ENCODE data around the gene OR8U1.
"Not testable (repeated sequence)": the region's sequence is repeated elsewhere in the genome, so short reads cannot be mapped to it uniquely, and the experiment has no call there.

OR8U1 gene

GRCh38 chr11:56375324-56375723, at the start of gene OR8U1:
TSS of gene OR8U1 (plus strand) at chr11:56375624. CDS start at chr11:56375624, 0 bp downstream.
- in situ Hi-C loops (cut with MboI; ENCODE audit: low sequenced_read_pairs) = no loop called here

- in situ Hi-C loops (cut with MboI; ENCODE audit: low sequenced_read_pairs) = no loop called here
These were observed 43.4 kb upstream of the OR8U1 start for GRCh38 chr11:56331861-56332491.

- in situ Hi-C loops (cut with MboI; ENCODE audit: low sequenced_read_pairs) = no loop called here
These were observed 42.3 kb upstream of the OR8U1 start for GRCh38 chr11:56333156-56333555.

- in situ Hi-C loops (cut with MboI; ENCODE audit: low sequenced_read_pairs) = no loop called here
These were observed 35.1 kb upstream of the OR8U1 start for GRCh38 chr11:56340289-56340688.

DNA sequence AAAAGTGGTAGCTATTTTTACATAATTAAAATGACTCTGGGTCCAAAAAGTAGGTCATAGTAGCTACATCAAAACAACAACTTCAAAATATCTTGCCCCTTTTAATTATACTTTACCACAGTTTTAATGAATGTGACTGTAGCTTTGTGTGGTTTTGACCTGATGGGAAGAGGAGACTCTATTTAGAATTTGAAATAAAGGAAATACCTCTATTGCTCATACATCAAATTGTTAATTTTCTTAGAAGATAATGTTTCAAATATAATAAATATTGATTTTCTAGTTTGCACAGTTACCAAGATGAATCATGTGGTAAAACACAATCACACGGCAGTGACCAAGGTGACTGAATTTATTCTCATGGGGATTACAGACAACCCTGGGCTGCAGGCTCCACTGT, 29.7 kb upstream of the OR8U1 start, which contains the start of gene OR8K1:
TSS of gene OR8K1 (plus strand) at position 301 of the 400 bp plus-strand sequence. CDS start at position 301, 0 bp downstream.
- in situ Hi-C loops (cut with MboI; ENCODE audit: low sequenced_read_pairs) = no loop called here

- in situ Hi-C loops (cut with MboI; ENCODE audit: low sequenced_read_pairs) = no loop called here
These were observed 21.4 kb upstream of the OR8U1 start, which contains the start of gene OR8J1 for GRCh38 chr11:56353991-56354390. TSS of gene OR8J1 (plus strand) at chr11:56354291. CDS start at chr11:56360247, 5,956 bp downstream.

GRCh38 chr11:56380120-56380519, 4.7 kb downstream of the OR8U1 start:
- in situ Hi-C loops (cut with MboI; ENCODE audit: low sequenced_read_pairs) = no loop called here

- in situ Hi-C loops (cut with MboI; ENCODE audit: low sequenced_read_pairs) = no loop called here
These were observed 19.0 kb downstream of the OR8U1 start for GRCh38 chr11:56394381-56394780.

- in situ Hi-C loops (cut with MboI; ENCODE audit: low sequenced_read_pairs) = no loop called here
These were observed 20.6 kb downstream of the OR8U1 start for GRCh38 chr11:56396047-56396446.

DNA sequence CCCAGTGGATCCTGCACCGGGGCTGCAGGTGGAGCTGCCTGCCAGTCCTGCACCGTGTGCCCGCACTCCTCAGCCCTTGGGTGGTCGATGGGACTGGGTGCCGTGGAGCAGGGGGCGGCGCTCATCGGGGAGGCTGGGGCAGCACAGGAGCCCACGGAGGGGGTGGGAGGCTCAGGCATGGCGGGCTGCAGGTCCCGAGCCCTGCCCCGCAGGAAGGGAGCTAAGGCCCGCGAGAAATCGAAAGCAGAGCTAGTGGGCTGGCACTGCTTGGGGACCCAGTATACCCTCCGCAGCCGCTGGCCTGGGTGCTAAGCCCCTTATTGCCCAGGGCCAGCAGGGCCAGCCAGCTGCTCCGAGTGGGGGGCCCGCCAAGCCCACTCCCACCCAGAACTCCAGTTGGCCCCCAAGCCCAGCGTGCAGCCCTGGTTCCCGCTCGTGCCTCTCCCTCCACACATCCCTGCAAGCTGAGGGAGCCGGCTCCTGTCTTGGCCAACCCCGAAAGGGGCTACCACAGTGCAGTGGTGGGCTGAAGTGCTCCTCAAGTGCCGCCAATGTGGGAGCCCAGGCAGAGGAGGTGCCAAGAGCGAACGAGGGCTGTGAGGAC, 26.5 kb downstream of the OR8U1 start:
- in situ Hi-C loops (cut with MboI; ENCODE audit: low sequenced_read_pairs) = not testable (repeated sequence)

GRCh38 chr11:56404393-56404792, 29.0 kb downstream of the OR8U1 start:
- in situ Hi-C loops (cut with MboI; ENCODE audit: low sequenced_read_pairs) = no loop called here

DNA sequence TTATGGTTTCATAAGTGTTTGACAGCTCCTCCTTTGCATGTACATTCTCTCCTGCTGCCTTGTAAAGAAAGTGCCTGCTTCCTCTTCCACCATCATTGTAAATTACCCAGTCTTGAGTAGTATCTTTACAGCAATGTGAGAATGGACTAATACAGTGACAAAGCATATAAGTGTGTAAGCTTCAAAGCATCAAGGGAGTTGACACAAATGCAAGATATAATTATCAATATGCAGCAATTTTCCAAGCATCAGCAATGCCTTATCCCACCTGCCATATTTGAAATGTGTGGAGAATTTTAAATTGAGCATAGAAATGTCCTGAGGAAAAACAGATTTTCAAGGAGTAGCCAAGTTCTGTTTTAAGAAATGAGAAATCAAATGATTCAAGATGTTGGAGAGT, 35.4 kb downstream of the OR8U1 start:
- in situ Hi-C loops (cut with MboI; ENCODE audit: low sequenced_read_pairs) = no loop called here

GRCh38 chr11:56412396-56412795, 37.0 kb downstream of the OR8U1 start, which contains the start of gene OR5AL1:
TSS of gene OR5AL1 (plus strand) at chr11:56412696.
- in situ Hi-C loops (cut with MboI; ENCODE audit: low sequenced_read_pairs) = no loop called here
